Stimulated activated CD4-positive, alpha-beta T cell treated with anti-CD3 and anti-CD28 coated beads, Interleukin-1b, Interleukin-23, amount 100 ng/mL, for 48 hours (primary cell): ENCODE data around the gene PCDHB11.
"Not testable (repeated sequence)": the region's sequence is repeated elsewhere in the genome, so short reads cannot be mapped to it uniquely, and the experiment has no call there.

Source experiments
- DNase-seq: peaks from one replicate; pipeline ENCODE4 v3.0.0-alpha.2; 2020

The PCDHB11 gene

GRCh38 chr5:141246971-141247370 lies 47.5 kb downstream of the PCDHB11 start:
- DNase-seq: not testable (repeated sequence)

GRCh38 chr5:141247434-141247833 lies 48.0 kb downstream of the PCDHB11 start:
- not testable (repeated sequence) for DNase-seq

DNA sequence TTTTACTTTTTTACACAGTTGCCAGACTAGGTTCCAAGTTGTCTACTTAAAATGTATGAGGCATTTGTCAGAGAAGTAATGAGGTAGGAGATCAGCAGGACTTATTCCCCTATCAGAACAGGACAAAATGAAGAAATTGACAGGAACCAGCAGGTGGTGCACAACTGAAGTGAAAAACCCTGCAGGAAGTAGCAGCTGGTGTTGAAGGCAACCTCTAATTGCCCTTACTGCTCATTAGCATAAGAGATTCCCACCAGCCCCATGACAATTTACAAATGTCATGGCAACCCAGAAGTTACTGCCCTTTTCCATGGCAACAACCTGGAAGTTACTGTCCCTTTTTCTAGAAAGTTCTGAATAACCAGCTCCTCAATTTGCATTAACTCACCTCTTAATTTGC lies 51.1 kb downstream of the PCDHB11 start:
- no peak for DNase-seq
